Caco-2 (cell line): ENCODE data around the gene TMTC2. TPM values are rescaled to one million over a fixed set of nuclear protein-coding genes. Genes with fewer than 3 reads are reported as not detected.

Source experiments
- BruUV-seq: library from RNA; stranded (reverse); fragments of 400-500 nt; replicated peaks from 2 replicates; lab custom pipeline; 2021; lab: Mats Ljungman, UMichigan
- CTCF ChIA-PET: fragments of 300-600 bp; sonication (Branson Sonifier 250); formaldehyde crosslinking; loops from one replicate; lab custom pipeline; 2022; ENCODE audit warnings: antibody characterized with exemption; lab: Charles Lee
- POLR2A ChIA-PET: fragments of 300-600 bp; sonication (Branson Sonifier 250); formaldehyde crosslinking; loops from one replicate; lab custom pipeline; 2022; ENCODE audit warnings: antibody characterized with exemption; lab: Charles Lee
- DNase-seq, 2 experiments: peaks; one replicate each; pipeline versions ENCODE4 v3.0.0 to v3.0.0-alpha.2; 2020 to 2022
- H3K27me3 ChIP-seq: replicated peaks from 2 replicates; pipeline ENCODE4 v1.6.0; 2011; ENCODE audit warnings: low read length; ENCODE audit not compliant: control insufficient read depth, insufficient read depth
- H3K36me3 ChIP-seq: 2 replicates; pipeline ENCODE4 v1.5.1; 2011; ENCODE audit warnings: low read length; ENCODE audit not compliant: control insufficient read depth, insufficient read depth
- H3K4me1 ChIP-seq: fragments of 250-450 bp; sonication (Bioruptor Pico); 2 replicates; pipeline ENCODE4 v1.5.1; 2020; ENCODE audit warnings: mild to moderate bottlenecking
- H3K4me3 ChIP-seq: 2 replicates; pipeline ENCODE4 v1.5.1; 2011; ENCODE audit warnings: low read depth, mild to moderate bottlenecking, control low read depth, low read length
- H3K9me3 ChIP-seq: fragments of 250-450 bp; sonication (Bioruptor Pico); 2 replicates; pipeline ENCODE4 v1.5.1; 2020; ENCODE audit warnings: mild to moderate bottlenecking, moderate library complexity
- H3K27ac Mint-ChIP-seq: one replicate; pipeline ENCODE4 v1.8.0; 2022; ENCODE audit warnings: mixed read lengths; ENCODE audit not compliant: unreplicated experiment
- H3K27me3 Mint-ChIP-seq: one replicate; pipeline ENCODE4 v1.8.0; 2022; ENCODE audit warnings: mixed read lengths; ENCODE audit not compliant: insufficient read depth, unreplicated experiment
- H3K36me3 Mint-ChIP-seq: one replicate; pipeline ENCODE4 v1.8.0; 2022; ENCODE audit warnings: mild to moderate bottlenecking, mixed read lengths; ENCODE audit not compliant: insufficient read depth, unreplicated experiment
- H3K4me1 Mint-ChIP-seq: one replicate; pipeline ENCODE4 v1.8.0; 2022; ENCODE audit warnings: low read depth, mixed read lengths; ENCODE audit not compliant: unreplicated experiment
- H3K4me3 Mint-ChIP-seq: one replicate; pipeline ENCODE4 v1.8.0; 2022; ENCODE audit warnings: mild to moderate bottlenecking, moderate library complexity, mixed read lengths; ENCODE audit not compliant: unreplicated experiment
- H3K9me3 Mint-ChIP-seq: one replicate; pipeline ENCODE4 v1.8.0; 2022; ENCODE audit warnings: mixed read lengths; ENCODE audit not compliant: unreplicated experiment
- intact Hi-C: fragments of 100-400 bp; cut with micrococcal nuclease; formaldehyde crosslinking; loops from one replicate; pipeline ENCODE4 v1.10.0; 2022; ENCODE audit not compliant: unreplicated experiment
- total RNA-seq: library from RNA; stranded (reverse); gene quantifications from 2 replicates; pipeline ENCODE4 v1.2.3, GENCODE V29; 2022
- TF ChIP-seq, protein P1 (sequence below), 2 experiments: fragments of 200-600 bp in 1 of 2; IDR thresholded peaks; 1 replicate in 1 of 2; 2 replicates in 1 of 2; pipeline versions ENCODE4 v1.5.1 to v1.8.0; 2011 to 2022; ENCODE audit warnings: antibody characterized with exemption in 1 of 2, control low read depth in 1 of 2, inconsistent platforms in 1 of 2, low read depth in 1 of 2, low read length in 1 of 2, mild to moderate bottlenecking in 1 of 2, moderate library complexity in 1 of 2; ENCODE audit not compliant: insufficient read depth in 1 of 2, severe bottlenecking in 1 of 2, unreplicated experiment in 1 of 2

The TMTC2 gene
- total RNA-seq, 1 experiment from 2014 or later = 2.2 TPM

DNA sequence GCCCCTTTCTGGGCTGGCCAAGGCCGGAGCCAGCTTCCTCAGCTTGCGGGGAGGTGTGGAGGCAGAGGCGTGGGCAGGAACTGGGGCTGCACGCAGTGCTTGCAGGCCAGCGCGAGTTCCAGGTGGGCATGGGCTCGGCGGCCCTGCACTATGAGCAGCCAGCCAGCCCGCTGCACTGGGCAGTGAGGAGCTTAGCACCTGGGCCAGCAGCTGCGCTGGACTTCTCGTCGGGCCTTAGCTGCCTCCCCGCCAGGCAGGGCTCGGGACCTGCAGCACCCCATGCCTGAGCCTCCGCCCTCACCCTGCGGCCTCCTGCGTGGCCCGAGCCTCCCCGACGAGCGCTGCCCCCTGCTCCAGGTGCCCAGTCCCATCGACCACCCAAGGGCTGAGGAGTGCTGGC is 42.0 kb downstream of the TMTC2 start:
- H3K9me3 ChIP-seq = no peaks in the 10 kb centered on the region
- Mint-ChIP-seq H3K9me3 (no peaks in the 10 kb centered on the region), H3K27ac (no peak overlapping the region), H3K36me3 (no peaks in the 10 kb centered on the region), H3K27me3 (no peaks in the 10 kb centered on the region), H3K4me3 (no peak overlapping the region), H3K4me1 (no peaks in the 10 kb centered on the region)
- no peaks in the 10 kb centered on the region for H3K4me1 ChIP-seq
- no peaks in the 10 kb centered on the region for H3K27me3 ChIP-seq
- intact Hi-C loops = no loop called here
- no TSS peak for BruUV-seq
- TF ChIP-seq, protein P1, sequence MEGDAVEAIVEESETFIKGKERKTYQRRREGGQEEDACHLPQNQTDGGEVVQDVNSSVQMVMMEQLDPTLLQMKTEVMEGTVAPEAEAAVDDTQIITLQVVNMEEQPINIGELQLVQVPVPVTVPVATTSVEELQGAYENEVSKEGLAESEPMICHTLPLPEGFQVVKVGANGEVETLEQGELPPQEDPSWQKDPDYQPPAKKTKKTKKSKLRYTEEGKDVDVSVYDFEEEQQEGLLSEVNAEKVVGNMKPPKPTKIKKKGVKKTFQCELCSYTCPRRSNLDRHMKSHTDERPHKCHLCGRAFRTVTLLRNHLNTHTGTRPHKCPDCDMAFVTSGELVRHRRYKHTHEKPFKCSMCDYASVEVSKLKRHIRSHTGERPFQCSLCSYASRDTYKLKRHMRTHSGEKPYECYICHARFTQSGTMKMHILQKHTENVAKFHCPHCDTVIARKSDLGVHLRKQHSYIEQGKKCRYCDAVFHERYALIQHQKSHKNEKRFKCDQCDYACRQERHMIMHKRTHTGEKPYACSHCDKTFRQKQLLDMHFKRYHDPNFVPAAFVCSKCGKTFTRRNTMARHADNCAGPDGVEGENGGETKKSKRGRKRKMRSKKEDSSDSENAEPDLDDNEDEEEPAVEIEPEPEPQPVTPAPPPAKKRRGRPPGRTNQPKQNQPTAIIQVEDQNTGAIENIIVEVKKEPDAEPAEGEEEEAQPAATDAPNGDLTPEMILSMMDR (IDR thresholded peaks at IDR 0.05; ENCODE audit: insufficient read depth in 1 of 2, low read depth in 1 of 2, low read length in 1 of 2, severe bottlenecking in 1 of 2, unreplicated experiment in 1 of 2) = no peak
- POLR2A ChIA-PET = no interaction called here
- H3K4me3 ChIP-seq = no peak overlapping the region
- CTCF ChIA-PET = no interaction called here
- DNase-seq = no peak
- no peaks in the 10 kb centered on the region for H3K36me3 ChIP-seq

DNA sequence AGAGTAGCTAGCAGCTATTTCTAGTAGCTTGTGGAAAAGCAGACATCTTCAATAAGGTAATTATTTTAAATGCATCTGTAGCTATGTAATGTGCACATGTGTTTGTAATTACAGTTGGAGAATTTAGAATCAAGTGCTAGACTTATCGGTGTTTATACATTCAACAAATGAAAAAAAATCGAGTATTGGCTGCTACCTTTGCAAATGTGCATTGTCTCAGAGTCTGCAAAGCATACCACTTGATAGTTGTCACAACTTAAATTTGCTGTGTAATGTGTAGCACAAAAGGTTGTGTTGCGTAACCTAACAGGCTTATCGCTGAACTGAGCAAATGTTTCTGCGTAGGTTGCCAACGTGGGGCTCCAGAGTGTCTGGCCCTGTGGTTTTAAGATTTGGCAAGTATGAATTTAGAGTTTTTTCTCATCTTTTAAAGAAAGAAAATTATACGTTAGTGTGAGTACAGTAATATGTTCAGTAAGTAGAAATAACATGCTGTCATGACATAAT is 44.3 kb downstream of the TMTC2 start:
- Mint-ChIP-seq H3K4me3 (no peak overlapping the region), H3K4me1 (no peaks in the 10 kb centered on the region), H3K36me3 (no peaks in the 10 kb centered on the region), H3K9me3 (no peaks in the 10 kb centered on the region), H3K27ac (no peak overlapping the region), H3K27me3 (no peaks in the 10 kb centered on the region)
- ChIA-PET POLR2A (no interaction called here), CTCF (no interaction called here)
- no peak for DNase-seq
- BruUV-seq = no TSS peak
- Histone ChIP-seq H3K4me3 (no peak overlapping the region), H3K36me3 (no peaks in the 10 kb centered on the region), H3K27me3 (no peaks in the 10 kb centered on the region), H3K4me1 (no peaks in the 10 kb centered on the region), H3K9me3 (no peaks in the 10 kb centered on the region)
- intact Hi-C loops = no loop called here
- TF ChIP-seq, protein P1 (IDR thresholded peaks at IDR 0.05; ENCODE audit: insufficient read depth in 1 of 2, low read depth in 1 of 2, low read length in 1 of 2, severe bottlenecking in 1 of 2, unreplicated experiment in 1 of 2) = no peak

DNA sequence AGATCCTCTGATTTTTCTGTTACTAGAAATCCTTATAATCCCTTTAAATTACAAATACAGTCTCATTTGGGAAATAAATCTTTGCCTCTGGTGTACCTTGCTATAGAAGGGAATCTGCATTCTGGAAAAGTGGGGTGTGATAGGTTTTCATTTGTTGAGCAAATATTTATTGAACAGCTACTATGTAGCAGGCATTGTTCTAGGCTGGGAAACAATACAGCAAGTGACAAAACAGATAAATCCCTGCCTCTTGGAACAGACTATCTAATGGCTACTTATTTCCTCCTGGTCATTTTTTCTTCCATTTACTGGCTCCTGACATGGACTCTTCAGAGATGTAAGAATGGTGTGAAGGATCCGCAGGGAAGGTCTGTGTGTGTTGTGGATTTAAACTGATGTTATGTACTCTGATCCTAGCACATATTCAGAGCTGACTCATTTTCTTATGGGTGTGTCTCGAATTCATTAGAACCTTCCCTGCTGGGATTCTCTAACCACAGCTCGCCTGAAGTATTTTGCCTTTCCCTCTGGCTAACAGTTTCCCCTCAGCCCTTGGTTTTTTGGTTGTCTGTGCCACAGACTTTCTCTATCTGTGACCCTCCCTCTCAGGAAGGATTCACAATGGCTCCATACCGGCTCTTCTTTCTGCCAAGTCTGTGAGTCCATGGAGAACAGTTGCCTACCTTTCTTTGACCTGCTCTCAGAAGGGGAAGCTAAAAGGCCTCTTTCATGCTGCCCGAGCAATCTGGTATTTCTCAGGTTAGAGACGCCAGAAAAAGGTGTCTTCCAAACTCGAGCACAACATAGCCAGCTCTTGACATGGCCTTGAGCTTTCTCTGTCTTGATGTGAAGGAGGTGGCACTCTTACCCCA is 53.7 kb downstream of the TMTC2 start:
- Mint-ChIP-seq H3K27ac (no peak overlapping the region), H3K9me3 (no peaks in the 10 kb centered on the region), H3K4me3 (no peak overlapping the region), H3K27me3 (no peaks in the 10 kb centered on the region), H3K36me3 (no peaks in the 10 kb centered on the region), H3K4me1 (no peaks in the 10 kb centered on the region)
- intact Hi-C loops = no loop called here
- DNase-seq = no peak
- no TSS peak for BruUV-seq
- ChIA-PET POLR2A (no interaction called here), CTCF (no interaction called here)
- Histone ChIP-seq H3K4me1 (0 out of 2 replicates have a peak, but pooled peaks cover 4% of the 10 kb centered on the region), H3K9me3 (no peaks in the 10 kb centered on the region), H3K27me3 (no peaks in the 10 kb centered on the region), H3K36me3 (no peaks in the 10 kb centered on the region), H3K4me3 (no peak overlapping the region)
- TF ChIP-seq, protein P1 (IDR thresholded peaks at IDR 0.05; ENCODE audit: insufficient read depth in 1 of 2, low read depth in 1 of 2, low read length in 1 of 2, severe bottlenecking in 1 of 2, unreplicated experiment in 1 of 2) = no peak
